Measurements from ENCODE around the gene CLEC20A.

The CLEC20A gene

GRCh38 chr1:178498896-178499675 is 2.3 kb upstream of the CLEC20A start:
- Mint-ChIP-seq H3K27ac (no peak overlapping the region), H3K4me3 (no peak overlapping the region), H3K9me3 (no peaks in the 10 kb centered on the region), H3K36me3 (ENCODE audit: low read depth) (no peaks in the 10 kb centered on the region), H3K4me1 (ENCODE audit: low read depth) (no peaks in the 10 kb centered on the region), H3K27me3 (ENCODE audit: low read depth) (no peaks in the 10 kb centered on the region)

DNA sequence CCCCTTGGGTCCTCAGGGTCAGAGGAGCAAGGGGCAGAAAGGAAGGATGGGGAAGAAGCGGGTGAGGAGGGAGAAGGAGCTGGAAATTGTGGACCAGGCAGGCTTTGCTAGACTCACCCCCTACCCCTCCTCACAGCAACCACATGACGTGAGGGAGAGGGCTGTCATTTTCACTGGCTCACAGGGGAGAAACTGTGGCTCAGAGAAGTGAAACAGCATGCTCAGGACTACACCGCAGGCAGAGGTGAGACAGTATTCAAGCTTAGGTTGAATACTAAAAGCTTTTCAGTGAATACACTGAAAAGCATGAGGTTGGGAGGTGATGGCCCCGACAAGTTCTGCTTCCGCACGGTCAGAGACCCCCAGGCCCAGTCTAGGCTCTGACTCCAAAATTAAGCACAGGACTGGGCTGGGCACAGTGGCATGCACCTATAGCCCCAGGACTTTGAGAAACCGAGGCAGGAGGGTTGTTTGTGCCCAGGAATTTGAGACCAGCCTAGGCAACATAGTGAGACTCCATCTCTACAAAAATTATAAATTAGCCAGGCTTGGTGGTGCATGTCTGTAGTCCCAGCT is 1.2 kb upstream of the CLEC20A start:
- Mint-ChIP-seq H3K4me1 (ENCODE audit: low read depth) (no peaks in the 10 kb centered on the region), H3K36me3 (ENCODE audit: low read depth) (no peaks in the 10 kb centered on the region), H3K27me3 (ENCODE audit: low read depth) (no peaks in the 10 kb centered on the region), H3K4me3 (no peak overlapping the region), H3K9me3 (no peaks in the 10 kb centered on the region), H3K27ac (no peak overlapping the region)

GRCh38 chr1:178495741-178496409 is 889 bp downstream of the CLEC20A start:
- Mint-ChIP-seq H3K9me3 (no peaks in the 10 kb centered on the region), H3K27ac (no peak overlapping the region)

DNA sequence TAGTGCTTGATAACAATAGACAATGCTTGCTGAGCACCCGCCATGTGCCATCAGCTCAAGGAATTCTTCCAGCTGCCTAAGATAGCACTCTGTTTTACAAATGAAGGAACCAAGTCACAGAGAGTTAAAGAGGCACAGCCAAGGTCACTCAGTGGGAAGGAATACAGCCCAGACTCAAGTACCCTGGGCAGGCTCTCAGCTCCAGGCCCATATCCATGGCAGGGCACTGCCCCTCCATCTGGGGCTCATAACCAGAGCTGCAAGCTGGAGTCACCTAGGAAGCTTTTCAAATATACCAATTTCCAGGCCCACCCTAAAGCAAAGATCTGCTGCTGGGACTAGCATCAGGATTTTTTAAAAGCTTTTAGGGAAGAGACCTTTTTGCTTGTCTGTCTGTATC is 1.6 kb downstream of the CLEC20A start:
- no peaks in the 10 kb centered on the region for H3K27me3 Mint-ChIP-seq (ENCODE audit: low read depth)
- no peak overlapping the region for H3K27ac Mint-ChIP-seq
- H3K4me1 Mint-ChIP-seq (ENCODE audit: low read depth), result no peaks in the 10 kb centered on the region
- no peak overlapping the region for H3K4me3 Mint-ChIP-seq
- H3K36me3 Mint-ChIP-seq (ENCODE audit: low read depth), result no peaks in the 10 kb centered on the region
- H3K9me3 Mint-ChIP-seq, result no peaks in the 10 kb centered on the region

More at GRCh38 chr1:178495741-178496409, 889 bp downstream of the CLEC20A start:
- no peaks in the 10 kb centered on the region for H3K4me1 Mint-ChIP-seq (ENCODE audit: low read depth)
- no peak overlapping the region for H3K4me3 Mint-ChIP-seq
- no peaks in the 10 kb centered on the region for H3K36me3 Mint-ChIP-seq (ENCODE audit: low read depth)
- no peaks in the 10 kb centered on the region for H3K27me3 Mint-ChIP-seq (ENCODE audit: low read depth)

GRCh38 chr1:178494569-178494971 is 2.2 kb downstream of the CLEC20A start:
- H3K4me3 Mint-ChIP-seq, result no peak overlapping the region
- H3K9me3 Mint-ChIP-seq, result no peaks in the 10 kb centered on the region
- no peaks in the 10 kb centered on the region for H3K27me3 Mint-ChIP-seq (ENCODE audit: low read depth)
- H3K4me1 Mint-ChIP-seq (ENCODE audit: low read depth), result no peaks in the 10 kb centered on the region
- no peaks in the 10 kb centered on the region for H3K36me3 Mint-ChIP-seq (ENCODE audit: low read depth)
- H3K27ac Mint-ChIP-seq, result no peak overlapping the region

- Mint-ChIP-seq H3K27ac (no peak overlapping the region), H3K9me3 (no peaks in the 10 kb centered on the region), H3K4me3 (no peak overlapping the region), H3K27me3 (ENCODE audit: low read depth) (peaks cover 3% of the 10 kb centered on the region), H3K4me1 (ENCODE audit: low read depth) (no peaks in the 10 kb centered on the region), H3K36me3 (ENCODE audit: low read depth) (no peaks in the 10 kb centered on the region)
These were observed 3.4 kb downstream of the CLEC20A start for GRCh38 chr1:178493301-178493741.

DNA sequence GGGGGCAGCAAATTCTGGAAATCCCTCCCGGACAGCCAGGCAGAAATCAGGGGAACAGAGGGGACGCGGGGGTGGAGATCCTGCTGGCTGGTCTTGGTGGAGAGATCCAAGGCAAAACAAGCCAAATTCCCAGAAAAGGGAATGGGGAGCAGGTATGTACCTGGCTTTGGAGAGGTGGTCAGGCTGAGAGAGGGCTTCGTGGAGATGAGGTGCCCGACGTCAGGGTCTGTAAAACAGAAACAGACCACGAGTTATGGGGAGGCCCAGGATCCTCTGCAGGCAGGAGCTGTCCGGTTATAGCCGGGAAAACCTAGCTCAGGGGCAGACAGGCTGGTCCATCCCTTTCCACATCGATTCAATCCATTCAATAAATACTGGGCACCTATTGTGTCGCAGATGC is 4.4 kb downstream of the CLEC20A start:
- no peaks in the 10 kb centered on the region for H3K9me3 Mint-ChIP-seq
- no peaks in the 10 kb centered on the region for H3K36me3 Mint-ChIP-seq (ENCODE audit: low read depth)
- peaks cover 6% of the 10 kb centered on the region for H3K27me3 Mint-ChIP-seq (ENCODE audit: low read depth)
- no peak overlapping the region for H3K27ac Mint-ChIP-seq
- H3K4me3 Mint-ChIP-seq, result no peak overlapping the region
- H3K4me1 Mint-ChIP-seq (ENCODE audit: low read depth), result no peaks in the 10 kb centered on the region

GRCh38 chr1:178491721-178492120 is 5.0 kb downstream of the CLEC20A start:
- H3K9me3 Mint-ChIP-seq, result no peaks in the 10 kb centered on the region
- H3K36me3 Mint-ChIP-seq (ENCODE audit: low read depth), result no peaks in the 10 kb centered on the region
- H3K4me1 Mint-ChIP-seq (ENCODE audit: low read depth), result no peaks in the 10 kb centered on the region
- no peak overlapping the region for H3K27ac Mint-ChIP-seq
- peaks cover 7% of the 10 kb centered on the region for H3K27me3 Mint-ChIP-seq (ENCODE audit: low read depth)
- no peak overlapping the region for H3K4me3 Mint-ChIP-seq

GRCh38 chr1:178490967-178491366 is 5.8 kb downstream of the CLEC20A start:
- H3K4me3 Mint-ChIP-seq, result no peak overlapping the region
- H3K4me1 Mint-ChIP-seq (ENCODE audit: low read depth), result no peaks in the 10 kb centered on the region
- no peak overlapping the region for H3K27ac Mint-ChIP-seq
- no peaks in the 10 kb centered on the region for H3K36me3 Mint-ChIP-seq (ENCODE audit: low read depth)
- peaks cover 7% of the 10 kb centered on the region for H3K27me3 Mint-ChIP-seq (ENCODE audit: low read depth)
- H3K9me3 Mint-ChIP-seq, result no peaks in the 10 kb centered on the region

DNA sequence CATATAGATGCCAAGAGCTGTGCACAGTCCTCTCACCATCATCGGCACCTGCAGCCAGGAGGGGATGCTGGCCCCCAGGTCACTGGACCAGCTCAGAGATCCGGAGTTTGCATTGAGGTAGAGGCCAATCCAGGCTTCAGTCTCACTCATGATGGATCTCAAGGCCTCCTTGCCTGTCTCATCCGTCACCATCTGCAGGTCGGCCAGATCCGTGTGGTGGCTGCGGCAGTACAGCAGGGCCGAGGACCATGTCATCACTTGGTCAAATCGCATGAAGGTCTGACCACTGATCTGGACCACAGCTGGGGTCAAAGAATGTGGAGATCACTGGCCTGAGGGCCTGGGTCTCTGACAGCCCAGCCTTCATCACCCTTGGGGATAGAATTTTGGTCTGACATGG is 6.6 kb downstream of the CLEC20A start:
- no peaks in the 10 kb centered on the region for H3K36me3 Mint-ChIP-seq (ENCODE audit: low read depth)
- no peaks in the 10 kb centered on the region for H3K4me1 Mint-ChIP-seq (ENCODE audit: low read depth)
- H3K4me3 Mint-ChIP-seq, result no peak overlapping the region
- no peaks in the 10 kb centered on the region for H3K9me3 Mint-ChIP-seq
- H3K27me3 Mint-ChIP-seq (ENCODE audit: low read depth), result peaks cover 10% of the 10 kb centered on the region
- no peak overlapping the region for H3K27ac Mint-ChIP-seq

DNA sequence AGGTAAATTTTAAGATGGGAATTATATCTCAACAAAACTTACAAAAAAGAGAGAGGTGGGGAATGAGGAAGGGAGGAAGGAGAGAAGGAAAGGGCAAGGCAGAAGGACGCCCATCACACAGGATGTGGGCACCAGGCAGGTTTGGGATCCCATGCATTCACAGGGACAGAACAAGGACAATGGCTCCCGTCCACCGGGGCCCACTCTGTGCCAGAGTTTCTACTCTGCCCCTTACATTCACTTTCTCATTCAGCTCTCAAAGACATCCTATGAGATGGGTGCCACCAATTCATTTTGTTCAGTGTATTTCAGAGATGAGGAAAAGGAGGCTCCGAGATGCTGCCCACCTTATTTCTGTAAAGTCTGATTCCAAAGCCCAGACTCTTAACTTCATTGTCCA is 7.4 kb downstream of the CLEC20A start:
- Mint-ChIP-seq H3K27ac (no peak overlapping the region), H3K36me3 (ENCODE audit: low read depth) (no peaks in the 10 kb centered on the region), H3K9me3 (no peaks in the 10 kb centered on the region), H3K4me1 (ENCODE audit: low read depth) (no peaks in the 10 kb centered on the region), H3K27me3 (ENCODE audit: low read depth) (peaks cover 10% of the 10 kb centered on the region), H3K4me3 (no peak overlapping the region)

- Mint-ChIP-seq H3K27me3 (ENCODE audit: low read depth) (peaks cover 10% of the 10 kb centered on the region), H3K4me1 (ENCODE audit: low read depth) (no peaks in the 10 kb centered on the region), H3K36me3 (ENCODE audit: low read depth) (no peaks in the 10 kb centered on the region), H3K27ac (no peak overlapping the region), H3K9me3 (no peaks in the 10 kb centered on the region), H3K4me3 (no peak overlapping the region)
These were observed 8.4 kb downstream of the CLEC20A start for GRCh38 chr1:178488393-178488792.

GRCh38 chr1:178487070-178487615 is 9.6 kb downstream of the CLEC20A start:
- Mint-ChIP-seq H3K27ac (no peak overlapping the region), H3K9me3 (no peaks in the 10 kb centered on the region), H3K4me1 (ENCODE audit: low read depth) (no peaks in the 10 kb centered on the region), H3K4me3 (no peak overlapping the region), H3K36me3 (ENCODE audit: low read depth) (no peaks in the 10 kb centered on the region), H3K27me3 (ENCODE audit: low read depth) (peaks cover 10% of the 10 kb centered on the region)

DNA sequence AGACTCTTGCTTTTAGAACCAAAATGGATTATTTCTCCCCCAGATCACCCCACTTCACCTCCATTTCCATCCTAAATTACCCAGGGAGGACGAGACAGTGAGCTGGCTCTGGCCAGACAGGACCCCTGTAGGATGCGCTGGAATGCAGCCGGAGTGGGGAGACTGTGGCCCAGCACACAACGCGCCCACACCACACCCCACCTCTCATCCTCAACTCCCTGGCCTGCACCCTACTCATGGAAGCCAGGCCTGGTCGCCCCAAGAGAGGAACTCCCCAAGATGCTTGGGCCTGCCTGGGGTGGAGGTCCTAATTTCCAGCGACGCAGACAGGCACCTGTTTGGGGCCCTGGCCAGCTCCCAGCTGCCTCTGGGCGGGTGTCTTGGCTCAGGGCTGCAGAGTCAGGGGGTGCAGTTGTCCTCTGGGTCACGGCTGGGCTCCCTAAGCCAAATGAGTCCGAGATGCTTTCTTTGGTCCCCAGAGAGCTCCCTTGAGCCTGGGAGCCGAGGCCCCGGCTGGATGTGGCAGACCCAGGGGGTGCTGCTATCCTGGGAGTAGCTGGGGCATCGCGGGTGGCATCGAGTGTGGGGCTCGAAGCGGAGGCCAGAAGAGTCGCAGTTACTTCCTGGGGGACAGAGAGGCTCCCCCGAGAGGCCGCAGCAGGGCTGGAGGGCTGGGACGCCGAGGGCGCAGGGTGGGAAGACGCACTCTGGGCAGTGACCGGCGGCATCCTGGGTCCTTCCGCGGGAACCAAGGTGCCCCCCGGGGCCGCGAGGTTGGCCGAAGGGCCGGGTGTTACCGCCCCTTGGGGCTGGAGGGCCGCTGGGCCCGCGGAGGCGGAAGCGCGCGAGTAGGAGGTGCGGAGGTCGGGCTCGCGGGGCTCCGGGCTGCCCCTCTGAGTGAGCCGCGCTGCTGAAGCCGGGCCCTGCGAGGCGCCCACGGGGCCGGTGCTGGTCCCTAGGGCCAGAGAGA is 10.4 kb downstream of the CLEC20A start:
- no peaks in the 10 kb centered on the region for H3K36me3 Mint-ChIP-seq (ENCODE audit: low read depth)
- no peaks in the 10 kb centered on the region for H3K9me3 Mint-ChIP-seq
- H3K27ac Mint-ChIP-seq, result no peak overlapping the region
- no peaks in the 10 kb centered on the region for H3K4me1 Mint-ChIP-seq (ENCODE audit: low read depth)
- no peak overlapping the region for H3K4me3 Mint-ChIP-seq
- peaks cover 10% of the 10 kb centered on the region for H3K27me3 Mint-ChIP-seq (ENCODE audit: low read depth)

Measured in T-helper 1 cell treated with Interleukin-12 subunit alpha and Interleukin-12 subunit beta and Interleukin-4 antibody, amounts not matched to agents 30 μg/mL and 1 μg/mL, for 36 hours (primary cell).